Epidermal melanocyte (primary cell): Measurements from ENCODE around the gene CCDC68.
"Not testable (repeated sequence)": the region's sequence is repeated elsewhere in the genome, so short reads cannot be mapped to it uniquely, and the experiment has no call there.

ENCODE experiments used
- DNase-seq: peaks from one replicate; pipeline ENCODE4 v3.0.0; 2011; ENCODE audit warnings: low spot score; ENCODE audit not compliant: insufficient read length

Gene CCDC68

GRCh38 chr18:54878659-54879358 is 80.5 kb downstream of the CCDC68 start:
- DNase-seq: no peak

GRCh38 chr18:54878159-54878622 is 81.1 kb downstream of the CCDC68 start:
- no peak for DNase-seq

GRCh38 chr18:54877076-54877475 is 82.2 kb downstream of the CCDC68 start:
- no peak for DNase-seq

GRCh38 chr18:54875063-54875462 is 84.2 kb downstream of the CCDC68 start:
- DNase-seq: no peak

- no peak for DNase-seq
These were observed 85.4 kb downstream of the CCDC68 start for GRCh38 chr18:54873884-54874255.

GRCh38 chr18:54872681-54873080 is 86.6 kb downstream of the CCDC68 start:
- no peak for DNase-seq

- no peak for DNase-seq
These were observed 88.0 kb downstream of the CCDC68 start for GRCh38 chr18:54871231-54871630.

GRCh38 chr18:54867131-54867530 is 92.1 kb downstream of the CCDC68 start:
- no peak for DNase-seq

GRCh38 chr18:54860941-54861340 is 98.3 kb downstream of the CCDC68 start:
- no peak for DNase-seq

GRCh38 chr18:54859667-54860421 is 99.4 kb downstream of the CCDC68 start:
- no peak for DNase-seq

- no peak for DNase-seq
These were observed 101.8 kb downstream of the CCDC68 start for GRCh38 chr18:54857499-54857898.

- no peak for DNase-seq
These were observed 103.1 kb downstream of the CCDC68 start for GRCh38 chr18:54856105-54856646.

GRCh38 chr18:54855050-54855449 is 104.2 kb downstream of the CCDC68 start:
- DNase-seq: not testable (repeated sequence)

- no peak for DNase-seq
These were observed 106.2 kb downstream of the CCDC68 start for GRCh38 chr18:54852780-54853675.
